ENCODE results near the gene RALGDS.

The RALGDS gene

DNA sequence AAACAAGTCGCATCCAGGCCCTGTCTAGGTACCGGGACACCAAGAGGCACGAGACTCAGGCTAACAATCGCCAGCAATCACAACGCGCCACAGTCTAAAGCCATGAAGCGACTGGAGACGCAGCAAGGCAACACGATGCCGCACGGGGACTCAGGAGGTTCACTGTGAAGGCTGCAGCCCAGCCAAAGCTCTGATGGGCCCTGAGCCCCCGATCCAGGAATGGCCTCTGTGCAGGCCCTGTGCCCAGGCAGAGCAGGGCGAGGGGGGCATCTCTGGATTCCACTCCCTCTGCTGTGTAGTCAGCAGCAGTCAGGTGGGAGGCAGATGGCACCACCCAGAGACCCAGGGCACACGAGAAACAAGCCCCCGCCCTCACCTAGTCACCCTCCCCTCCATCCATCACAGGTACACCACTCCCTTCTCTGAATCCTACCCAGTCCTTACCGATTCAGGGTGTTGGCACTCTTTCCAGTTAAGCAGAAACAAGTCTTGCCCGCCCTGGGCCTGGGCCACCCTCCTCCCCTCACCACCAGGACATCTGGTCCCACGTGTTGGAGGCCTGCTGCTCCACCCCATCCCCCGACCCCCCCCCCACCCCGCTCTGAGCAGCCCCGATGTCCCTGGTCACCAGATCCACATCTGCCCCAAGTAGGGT, 1.1 kb downstream of the RALGDS start:
- no peaks in the 10 kb centered on the region for H3K9me3 Mint-ChIP-seq (ENCODE audit: low read depth)
- H3K4me3 Mint-ChIP-seq: peak overlapping the region; percentile 82
- H3K27me3 Mint-ChIP-seq: no peaks in the 10 kb centered on the region
- no peaks in the 10 kb centered on the region for H3K36me3 Mint-ChIP-seq
- no peak overlapping the region for H3K27ac Mint-ChIP-seq
- H3K4me1 Mint-ChIP-seq (ENCODE audit: low read depth): peaks cover 55% of the 10 kb centered on the region

- H3K27ac Mint-ChIP-seq: peak overlapping the region; percentile 61
- H3K4me1 Mint-ChIP-seq (ENCODE audit: low read depth): peaks cover 48% of the 10 kb centered on the region
- H3K36me3 Mint-ChIP-seq: no peaks in the 10 kb centered on the region
Observed at GRCh38 chr9:133119103-133119845, 1.8 kb downstream of the RALGDS start.

GRCh38 chr9:133118568-133118967, 2.5 kb downstream of the RALGDS start:
- Mint-ChIP-seq H3K4me1 (ENCODE audit: low read depth) (peaks cover 49% of the 10 kb centered on the region), H3K36me3 (no peaks in the 10 kb centered on the region), H3K27ac (peak overlapping the region; percentile 61)

More at GRCh38 chr9:133119103-133119845, 1.8 kb downstream of the RALGDS start:
- H3K27me3 Mint-ChIP-seq: no peaks in the 10 kb centered on the region
- H3K9me3 Mint-ChIP-seq (ENCODE audit: low read depth): no peaks in the 10 kb centered on the region
- peak overlapping the region; percentile 82 for H3K4me3 Mint-ChIP-seq

DNA sequence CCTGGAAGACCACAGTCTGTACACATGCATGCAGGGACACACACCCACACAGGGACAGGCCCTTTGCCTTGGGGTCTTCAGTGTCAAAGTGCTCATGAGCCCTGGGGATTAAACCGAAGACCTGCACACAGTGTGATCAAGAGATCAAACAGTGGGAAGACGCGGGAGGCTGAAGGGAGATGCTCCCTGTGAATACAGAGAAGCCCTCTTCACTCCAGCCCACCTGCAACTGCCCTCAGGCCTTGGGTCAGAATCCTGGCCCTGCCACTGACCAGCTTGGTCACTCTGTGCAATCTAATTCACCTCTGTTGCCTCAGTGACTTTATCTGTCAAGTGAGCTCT, 2.9 kb downstream of the RALGDS start:
- no peaks in the 10 kb centered on the region for H3K36me3 Mint-ChIP-seq
- H3K9me3 Mint-ChIP-seq (ENCODE audit: low read depth): no peaks in the 10 kb centered on the region
- peaks cover 53% of the 10 kb centered on the region for H3K4me1 Mint-ChIP-seq (ENCODE audit: low read depth)
- no peak overlapping the region for H3K27ac Mint-ChIP-seq
- H3K4me3 Mint-ChIP-seq: no peak overlapping the region
- no peaks in the 10 kb centered on the region for H3K27me3 Mint-ChIP-seq

More at GRCh38 chr9:133118568-133118967, 2.5 kb downstream of the RALGDS start:
- H3K9me3 Mint-ChIP-seq (ENCODE audit: low read depth): no peaks in the 10 kb centered on the region
- peak overlapping the region; percentile 35 for H3K4me3 Mint-ChIP-seq
- no peaks in the 10 kb centered on the region for H3K27me3 Mint-ChIP-seq

- no peaks in the 10 kb centered on the region for H3K9me3 Mint-ChIP-seq (ENCODE audit: low read depth)
- no peak overlapping the region for H3K4me3 Mint-ChIP-seq
- H3K27ac Mint-ChIP-seq: no peak overlapping the region
- no peaks in the 10 kb centered on the region for H3K36me3 Mint-ChIP-seq
- no peaks in the 10 kb centered on the region for H3K27me3 Mint-ChIP-seq
- peaks cover 54% of the 10 kb centered on the region for H3K4me1 Mint-ChIP-seq (ENCODE audit: low read depth)
Observed at GRCh38 chr9:133117271-133118178, 3.5 kb downstream of the RALGDS start.

DNA sequence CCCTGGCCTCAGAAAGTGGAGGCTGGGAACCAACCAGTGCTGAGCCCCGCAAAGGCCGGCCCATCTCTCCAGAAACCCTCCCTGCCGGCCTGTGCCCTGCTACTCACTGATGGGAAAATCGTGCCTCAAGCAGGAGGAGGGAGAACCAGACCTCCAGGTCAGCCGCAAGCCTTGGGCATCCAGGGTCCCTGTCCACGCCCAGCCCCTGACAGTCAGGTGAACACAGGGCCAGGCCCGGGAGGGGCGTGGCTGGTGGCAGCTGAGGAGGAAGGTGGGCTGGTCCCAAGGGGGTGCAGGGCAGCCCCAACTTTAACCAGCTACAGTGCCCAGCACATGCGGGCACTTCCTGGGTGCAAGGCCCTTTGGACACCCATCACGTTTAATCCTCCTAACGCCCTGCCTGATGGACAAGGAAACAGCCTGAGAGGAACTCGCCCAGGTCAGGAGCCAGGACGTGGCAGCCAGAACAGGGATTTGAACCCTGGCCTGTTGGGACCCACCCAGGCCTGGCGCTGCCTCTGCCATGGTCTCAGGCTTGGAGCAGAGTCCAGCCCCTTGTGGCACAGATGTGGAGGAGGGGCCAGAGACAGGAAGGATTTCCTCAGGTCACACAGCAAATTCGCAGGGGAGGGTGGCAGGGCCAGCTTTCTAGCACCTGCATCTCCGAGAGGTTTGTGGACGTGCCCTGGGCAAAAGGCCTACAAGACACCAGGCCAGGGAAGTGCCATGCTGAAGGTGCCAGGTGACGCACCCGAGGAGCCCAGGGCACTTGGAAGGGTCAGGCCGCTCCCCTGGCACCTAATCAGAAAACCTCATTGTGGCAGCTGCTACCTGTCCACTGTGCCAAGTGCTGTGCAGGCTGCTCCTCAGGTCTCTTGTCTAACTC, 4.5 kb downstream of the RALGDS start:
- no peaks in the 10 kb centered on the region for H3K36me3 Mint-ChIP-seq
- no peak overlapping the region for H3K4me3 Mint-ChIP-seq
- H3K27me3 Mint-ChIP-seq: no peaks in the 10 kb centered on the region
- H3K9me3 Mint-ChIP-seq (ENCODE audit: low read depth): no peaks in the 10 kb centered on the region
- H3K27ac Mint-ChIP-seq: no peak overlapping the region
- H3K4me1 Mint-ChIP-seq (ENCODE audit: low read depth): peaks cover 46% of the 10 kb centered on the region

GRCh38 chr9:133115604-133116345, 5.3 kb downstream of the RALGDS start:
- Mint-ChIP-seq H3K27ac (peak overlapping the region; percentile 50), H3K27me3 (no peaks in the 10 kb centered on the region), H3K9me3 (ENCODE audit: low read depth) (no peaks in the 10 kb centered on the region), H3K36me3 (no peaks in the 10 kb centered on the region), H3K4me1 (ENCODE audit: low read depth) (peaks cover 43% of the 10 kb centered on the region), H3K4me3 (peak overlapping the region; percentile 44)

- H3K4me3 Mint-ChIP-seq: peak overlapping the region; percentile 44
- H3K9me3 Mint-ChIP-seq (ENCODE audit: low read depth): no peaks in the 10 kb centered on the region
- no peaks in the 10 kb centered on the region for H3K36me3 Mint-ChIP-seq
- H3K27me3 Mint-ChIP-seq: no peaks in the 10 kb centered on the region
- peaks cover 39% of the 10 kb centered on the region for H3K4me1 Mint-ChIP-seq (ENCODE audit: low read depth)
- H3K27ac Mint-ChIP-seq: peak overlapping the region; percentile 50
Observed at GRCh38 chr9:133114886-133115603, 6.0 kb downstream of the RALGDS start.

DNA sequence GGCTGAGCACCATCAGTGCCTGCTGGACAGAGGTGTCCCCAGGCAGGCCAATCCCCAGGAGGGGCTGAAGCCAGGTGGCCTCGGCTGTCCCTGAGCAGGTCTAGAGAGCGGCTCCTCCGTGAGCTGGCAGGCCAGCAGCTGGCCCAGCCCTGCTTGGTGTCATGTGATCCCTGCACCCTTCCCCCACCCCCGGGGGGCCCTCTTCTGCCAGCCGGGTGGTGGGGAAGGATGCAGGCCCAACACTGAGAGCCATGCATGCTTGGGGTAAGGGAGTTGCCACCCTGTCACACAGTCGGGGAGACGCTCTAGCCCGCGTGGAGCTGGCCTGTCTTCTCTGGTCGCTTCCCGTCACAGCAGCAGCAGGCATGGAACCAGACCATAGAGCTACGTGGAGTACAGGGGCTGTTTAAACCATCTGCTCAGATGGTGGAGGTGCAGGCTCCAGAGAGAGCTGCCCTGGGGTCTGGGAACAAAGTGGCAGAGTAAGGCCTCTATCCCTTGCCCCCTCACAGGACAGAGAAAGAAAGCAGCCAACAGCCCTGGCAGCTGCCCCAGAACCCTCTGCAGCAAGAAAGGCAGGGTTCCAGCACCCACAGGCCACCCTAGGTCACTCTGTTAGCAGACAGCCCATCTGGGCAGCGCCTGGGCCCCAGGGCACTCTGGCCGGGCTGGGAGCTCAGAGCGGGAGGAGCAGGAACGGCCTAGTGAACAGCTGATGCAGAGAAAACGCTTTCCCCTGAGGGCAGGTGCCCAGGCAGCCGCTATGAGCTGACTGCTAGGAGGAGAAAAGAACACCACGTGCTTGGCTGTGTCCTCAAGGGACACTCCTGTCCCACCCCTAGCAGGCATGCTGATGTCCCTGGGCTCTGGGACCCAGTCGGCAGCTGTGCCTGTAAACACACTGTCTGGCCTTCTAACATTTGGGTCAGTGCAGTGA, 6.8 kb downstream of the RALGDS start:
- Mint-ChIP-seq H3K27me3 (no peaks in the 10 kb centered on the region), H3K4me3 (peak overlapping the region; percentile 32), H3K27ac (no peak overlapping the region), H3K4me1 (ENCODE audit: low read depth) (peaks cover 38% of the 10 kb centered on the region), H3K9me3 (ENCODE audit: low read depth) (no peaks in the 10 kb centered on the region), H3K36me3 (peaks cover 2% of the 10 kb centered on the region)

DNA sequence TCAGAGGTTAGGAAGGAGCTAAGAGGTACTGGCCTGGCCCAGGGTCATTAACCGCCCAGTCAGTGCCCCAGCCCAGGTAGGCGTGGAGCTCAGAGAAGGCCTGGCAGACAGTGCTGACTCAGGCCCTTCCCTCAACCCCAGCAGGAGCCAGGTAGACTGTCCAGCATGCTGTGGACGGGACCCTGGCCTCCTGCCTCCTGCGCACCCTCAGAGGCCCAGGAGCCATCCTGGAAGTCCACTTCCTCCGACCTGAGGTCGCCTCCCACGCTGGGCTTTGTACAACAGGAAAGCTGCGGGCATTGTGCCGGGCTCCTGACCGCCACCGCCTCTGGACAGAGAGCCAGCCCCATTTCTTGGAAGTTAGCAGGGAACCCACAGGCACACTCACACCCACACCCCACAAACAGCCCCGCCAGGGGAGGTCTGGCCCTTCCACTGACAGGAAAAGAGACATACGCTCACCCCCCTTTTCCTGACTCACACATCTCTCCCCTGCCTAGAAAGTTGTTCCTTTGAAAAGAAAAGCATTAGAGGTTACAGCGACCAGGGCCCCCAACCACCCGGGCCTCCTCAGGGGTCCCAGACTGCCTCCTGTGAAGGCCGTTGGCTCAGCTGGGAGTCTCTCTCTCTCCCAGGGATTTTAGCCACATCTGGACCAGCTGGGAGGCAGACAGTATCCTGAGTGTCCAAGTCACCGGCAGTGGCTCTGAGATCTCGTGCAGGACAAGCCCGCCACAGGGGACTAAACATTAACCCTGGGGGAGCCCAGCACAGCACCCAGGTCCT, 7.7 kb downstream of the RALGDS start:
- Mint-ChIP-seq H3K27ac (no peak overlapping the region), H3K4me1 (ENCODE audit: low read depth) (peaks cover 29% of the 10 kb centered on the region), H3K4me3 (peak overlapping the region; percentile 10), H3K36me3 (peaks cover 2% of the 10 kb centered on the region), H3K27me3 (no peaks in the 10 kb centered on the region), H3K9me3 (ENCODE audit: low read depth) (no peaks in the 10 kb centered on the region)

DNA sequence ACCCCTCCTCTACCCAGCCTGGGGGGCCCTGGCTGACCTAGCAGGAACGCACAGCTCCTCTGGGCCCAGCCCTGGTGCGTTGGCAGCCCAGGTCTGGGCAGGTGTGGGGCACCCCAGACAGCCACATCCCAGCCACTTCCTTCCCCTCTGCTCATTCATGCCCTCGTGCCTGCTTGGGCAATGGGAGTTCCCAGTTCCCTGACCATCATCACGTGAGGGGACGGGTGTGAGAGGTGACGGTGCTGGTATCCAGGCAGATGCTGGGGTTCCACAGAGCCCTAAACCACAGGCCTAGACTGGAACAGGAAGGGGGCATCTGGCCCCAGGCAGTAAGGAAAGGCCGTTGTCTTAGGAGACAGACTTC, 8.4 kb downstream of the RALGDS start:
- peaks cover 2% of the 10 kb centered on the region for H3K36me3 Mint-ChIP-seq
- H3K27ac Mint-ChIP-seq: peak overlapping the region; percentile 28
- H3K4me3 Mint-ChIP-seq: no peak overlapping the region
- H3K9me3 Mint-ChIP-seq (ENCODE audit: low read depth): no peaks in the 10 kb centered on the region
- H3K27me3 Mint-ChIP-seq: no peaks in the 10 kb centered on the region
- H3K4me1 Mint-ChIP-seq (ENCODE audit: low read depth): peaks cover 26% of the 10 kb centered on the region
